ENCODE data around the gene NPC1L1. TPM values are rescaled to one million over a fixed set of nuclear protein-coding genes. Genes with fewer than 3 reads are reported as not detected.

NPC1L1 gene
- total RNA-seq, 2 experiments from 2014 or later: not detected

DNA sequence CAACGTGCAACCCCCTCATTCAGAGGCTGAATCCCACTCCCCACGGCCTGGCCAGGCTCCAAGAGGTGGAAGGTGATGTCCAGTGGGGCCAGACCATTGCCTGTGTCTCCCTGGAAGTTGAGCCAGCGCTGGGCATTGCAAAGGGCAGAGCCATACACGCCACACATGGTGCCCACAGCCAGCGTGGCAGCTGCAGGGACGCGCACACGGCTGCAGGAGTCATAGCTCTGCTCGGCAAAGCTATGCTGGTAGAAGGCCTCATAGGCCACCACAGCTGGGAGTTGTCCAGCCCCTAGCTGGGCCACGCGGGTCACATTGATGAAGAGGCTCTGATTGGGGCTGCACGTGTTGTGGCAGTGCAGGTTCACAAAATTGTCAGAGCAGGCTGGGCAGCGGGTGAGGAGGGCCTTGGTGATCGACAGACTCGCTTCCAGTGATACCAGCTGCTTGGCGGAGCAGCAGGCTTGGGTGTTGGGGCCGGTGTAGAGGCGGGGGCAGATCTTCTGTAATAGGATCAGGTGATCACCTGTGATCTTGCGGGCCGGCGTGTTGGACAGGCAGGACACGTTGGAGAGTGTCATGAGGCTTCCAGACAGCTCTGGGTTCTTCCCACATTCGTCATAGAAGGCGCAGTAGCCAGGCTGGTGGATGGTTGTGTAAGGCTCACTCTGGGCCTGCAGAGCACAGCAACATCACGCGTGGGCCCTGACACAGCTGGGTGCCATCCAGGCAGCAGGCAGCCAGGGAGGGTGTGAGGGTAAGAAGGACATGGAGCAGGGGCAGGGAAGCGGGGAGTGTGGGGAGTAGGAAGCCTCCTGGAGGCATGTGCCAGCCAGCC, 1.2 kb downstream of the NPC1L1 start:
- CTCF ChIA-PET: no interaction called here
- H3K27me3 Mint-ChIP-seq: no peaks in the 10 kb centered on the region
- no peaks in the 10 kb centered on the region for H3K36me3 Mint-ChIP-seq (ENCODE audit: low read depth)
- H3K27ac Mint-ChIP-seq: no peak overlapping the region
- H3K4me3 Mint-ChIP-seq: no peak overlapping the region
- no peak for DNase-seq
- H3K4me1 Mint-ChIP-seq: no peaks in the 10 kb centered on the region
- POLR2A ChIA-PET: no interaction called here
- no peaks in the 10 kb centered on the region for H3K9me3 Mint-ChIP-seq

DNA sequence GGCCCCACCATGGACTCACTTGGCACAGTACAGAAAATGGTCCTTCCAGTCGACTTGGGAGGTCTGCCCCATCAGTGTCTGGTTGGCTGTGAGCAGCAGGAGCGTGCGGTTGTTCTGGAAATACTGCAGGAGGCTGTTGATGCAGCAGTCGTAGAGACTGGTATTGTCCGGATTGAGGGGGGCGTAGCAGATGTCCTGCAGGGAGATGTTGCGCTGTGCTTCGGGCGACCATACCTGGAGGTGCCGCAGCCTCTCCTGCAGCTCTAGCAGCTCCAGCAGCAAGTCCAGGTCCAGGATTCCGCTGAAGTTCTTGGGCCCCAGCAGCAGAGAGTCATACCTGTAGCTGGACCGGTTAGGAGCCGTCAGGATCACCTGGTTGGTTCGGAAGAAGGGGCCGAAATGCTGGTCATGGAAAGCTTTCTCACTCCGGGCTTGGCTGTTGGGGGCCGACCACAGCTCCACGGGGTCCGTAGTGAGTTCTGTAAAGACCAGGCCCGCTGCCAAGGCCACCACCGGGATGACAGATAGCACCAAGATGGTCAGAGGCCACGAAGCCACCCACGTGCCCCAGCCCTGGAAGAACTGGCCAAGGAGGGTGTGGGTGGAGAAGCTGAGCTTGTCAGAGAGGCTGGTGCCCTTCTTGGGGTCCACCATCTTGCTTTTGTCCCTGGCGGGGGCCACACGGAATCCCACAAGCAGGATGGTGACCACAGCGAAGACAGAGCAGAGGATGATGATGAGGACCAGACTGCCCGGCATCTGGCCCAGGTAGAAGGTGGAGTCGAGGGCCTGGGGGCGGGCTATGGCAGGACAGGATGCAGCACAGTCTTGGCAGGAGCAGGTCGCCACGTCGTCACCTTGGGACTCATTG, 2.1 kb downstream of the NPC1L1 start:
- Mint-ChIP-seq H3K36me3 (ENCODE audit: low read depth) (no peaks in the 10 kb centered on the region), H3K27me3 (no peaks in the 10 kb centered on the region), H3K4me1 (no peaks in the 10 kb centered on the region), H3K9me3 (no peaks in the 10 kb centered on the region), H3K27ac (peak overlapping the region; percentile 50), H3K4me3 (no peak overlapping the region)
- ChIA-PET POLR2A (no interaction called here), CTCF (interaction anchor here (0.6 kb wide), 1 partner anchor 167 kb away, joined by 3 read pairs; no protein-coding TSS in a partner anchor)
- DNase-seq: no peak

DNA sequence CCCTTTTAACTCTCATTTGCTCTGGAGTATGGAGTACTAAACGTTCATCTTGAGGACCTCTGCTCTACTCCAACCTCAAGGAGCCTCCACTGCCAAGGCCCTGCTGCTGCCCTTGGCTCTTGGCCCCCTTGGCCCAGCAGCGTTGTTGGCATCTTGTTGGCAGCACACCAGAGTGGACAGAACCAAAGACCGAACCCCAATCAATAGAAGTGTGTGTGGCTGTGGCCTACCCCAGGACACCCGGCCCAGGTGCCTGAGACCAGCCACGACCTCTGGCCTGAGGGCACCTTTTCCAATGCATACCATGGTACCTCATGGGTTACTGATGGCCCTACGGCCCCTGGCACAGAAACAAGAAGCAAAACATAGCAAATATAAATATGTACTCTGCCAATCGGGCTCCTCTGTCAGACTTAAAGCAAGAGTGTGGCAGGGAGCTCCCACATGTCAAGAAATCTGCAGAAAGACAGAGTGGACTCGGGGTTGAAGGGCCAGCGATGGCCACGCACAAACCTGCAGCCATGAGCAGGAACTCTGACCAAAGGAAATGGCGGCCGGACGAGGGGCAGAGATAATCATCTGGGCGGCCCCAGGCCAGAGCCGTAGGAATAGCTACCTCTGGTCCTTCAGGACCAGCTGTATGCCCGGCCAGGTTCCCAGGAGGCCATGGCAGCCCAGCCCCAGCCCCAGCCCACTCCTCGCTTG, 2.9 kb downstream of the NPC1L1 start:
- CTCF ChIA-PET: interaction anchor here (1.1 kb wide), 1 partner anchor 34 kb away, joined by 3 read pairs; no protein-coding TSS in a partner anchor
- no peaks in the 10 kb centered on the region for H3K36me3 Mint-ChIP-seq (ENCODE audit: low read depth)
- no peak overlapping the region for H3K4me3 Mint-ChIP-seq
- DNase-seq: no peak
- no peak overlapping the region for H3K27ac Mint-ChIP-seq
- H3K27me3 Mint-ChIP-seq: no peaks in the 10 kb centered on the region
- H3K4me1 Mint-ChIP-seq: no peaks in the 10 kb centered on the region
- POLR2A ChIA-PET: no interaction called here
- no peaks in the 10 kb centered on the region for H3K9me3 Mint-ChIP-seq

GRCh38 chr7:44537442-44537841, 3.7 kb downstream of the NPC1L1 start:
- H3K27ac Mint-ChIP-seq: no peak overlapping the region

GRCh38 chr7:44536090-44536489, 5.0 kb downstream of the NPC1L1 start:
- DNase-seq: no peak
- Mint-ChIP-seq H3K27ac (no peak overlapping the region), H3K4me1 (peaks cover 2% of the 10 kb centered on the region), H3K4me3 (no peak overlapping the region), H3K36me3 (ENCODE audit: low read depth) (no peaks in the 10 kb centered on the region), H3K9me3 (no peaks in the 10 kb centered on the region), H3K27me3 (no peaks in the 10 kb centered on the region)
- ChIA-PET CTCF (interaction anchor here (1.3 kb wide), 1 partner anchor 9 kb away, joined by 5 read pairs; no protein-coding TSS in a partner anchor), POLR2A (no interaction called here)

More at GRCh38 chr7:44537442-44537841, 3.7 kb downstream of the NPC1L1 start:
- Mint-ChIP-seq H3K4me3 (no peak overlapping the region), H3K36me3 (ENCODE audit: low read depth) (no peaks in the 10 kb centered on the region), H3K27me3 (no peaks in the 10 kb centered on the region), H3K4me1 (no peaks in the 10 kb centered on the region), H3K9me3 (no peaks in the 10 kb centered on the region)
- POLR2A ChIA-PET: no interaction called here
- CTCF ChIA-PET: interaction anchor here (1.1 to 1.3 kb wide), 3 partner anchors 8 to 35 kb away, joined by 3 to 5 read pairs (median 3); no protein-coding TSS in a partner anchor
- DNase-seq: no peak

DNA sequence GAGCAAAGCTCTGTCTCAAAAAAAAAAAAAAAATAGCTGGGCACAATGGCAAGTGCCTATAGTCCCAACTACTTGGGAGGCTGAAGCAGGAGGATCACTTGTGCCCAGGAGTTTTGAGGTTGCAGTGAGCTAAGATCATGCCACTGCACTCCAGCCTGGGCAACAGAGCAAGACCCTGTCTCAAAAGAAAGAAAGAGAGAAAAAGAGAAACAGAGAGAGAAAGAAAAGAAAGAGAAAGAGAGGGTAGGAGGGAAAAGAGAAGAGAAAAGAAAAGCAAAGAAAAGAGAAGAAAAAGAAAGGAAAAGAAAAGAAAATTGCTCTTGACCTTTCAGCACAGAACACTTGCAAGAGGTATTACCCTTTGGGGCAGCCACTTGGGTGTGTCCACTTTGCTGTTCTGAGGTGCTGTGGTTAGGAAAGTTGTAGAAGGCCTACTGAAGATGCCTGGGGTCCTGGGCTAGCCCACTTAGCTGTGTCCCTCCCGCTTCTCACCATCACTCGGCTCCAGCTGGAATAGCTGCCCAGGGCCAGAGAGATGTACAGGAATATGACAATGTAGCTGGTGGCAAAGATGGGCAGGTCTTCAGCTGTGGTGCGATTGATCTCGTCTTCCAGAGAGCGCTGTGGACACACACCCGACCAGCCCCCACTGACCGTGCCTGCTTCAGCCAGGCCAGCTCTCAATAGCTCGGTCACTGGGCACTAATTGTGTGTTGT, 5.6 kb downstream of the NPC1L1 start:
- no peak for DNase-seq
- CTCF ChIA-PET: interaction anchor here (0.6 to 1.6 kb wide), 7 partner anchors 12 to 431 kb away, joined by 3 to 8 read pairs (median 3); no protein-coding TSS in a partner anchor
- Mint-ChIP-seq H3K27me3 (no peaks in the 10 kb centered on the region), H3K4me3 (no peak overlapping the region), H3K4me1 (peaks cover 3% of the 10 kb centered on the region), H3K36me3 (ENCODE audit: low read depth) (no peaks in the 10 kb centered on the region), H3K9me3 (no peaks in the 10 kb centered on the region), H3K27ac (peak overlapping the region; percentile 43)
- POLR2A ChIA-PET: no interaction called here

DNA sequence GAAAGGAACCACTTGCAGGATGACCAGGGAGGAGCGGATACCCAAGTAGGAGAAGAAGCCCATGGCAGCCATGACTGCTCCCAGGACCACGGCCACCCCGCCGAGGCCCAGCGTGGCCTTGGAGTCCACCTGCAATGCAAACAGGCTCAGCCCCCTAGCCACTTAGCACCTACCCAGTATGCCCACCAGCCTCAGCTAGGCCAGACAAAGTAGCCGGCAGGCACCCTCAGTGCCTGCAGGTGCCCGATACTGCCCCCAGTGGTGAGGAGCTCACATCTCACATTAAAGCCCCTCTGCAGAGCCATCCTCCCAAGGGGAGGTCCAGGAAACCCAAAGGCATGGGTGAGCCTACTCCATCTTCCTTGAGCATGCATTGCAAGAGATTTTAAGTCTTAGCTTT, 6.6 kb downstream of the NPC1L1 start:
- no peaks in the 10 kb centered on the region for H3K27me3 Mint-ChIP-seq
- no peaks in the 10 kb centered on the region for H3K36me3 Mint-ChIP-seq (ENCODE audit: low read depth)
- H3K4me3 Mint-ChIP-seq: no peak overlapping the region
- H3K27ac Mint-ChIP-seq: no peak overlapping the region
- CTCF ChIA-PET: interaction anchor here (0.7 to 1.6 kb wide), 12 partner anchors 9 to 296 kb away, joined by 3 to 8 read pairs (median 3); no protein-coding TSS in a partner anchor
- DNase-seq: peak; percentile 53
- H3K9me3 Mint-ChIP-seq: no peaks in the 10 kb centered on the region
- POLR2A ChIA-PET: no interaction called here
- peaks cover 3% of the 10 kb centered on the region for H3K4me1 Mint-ChIP-seq

DNA sequence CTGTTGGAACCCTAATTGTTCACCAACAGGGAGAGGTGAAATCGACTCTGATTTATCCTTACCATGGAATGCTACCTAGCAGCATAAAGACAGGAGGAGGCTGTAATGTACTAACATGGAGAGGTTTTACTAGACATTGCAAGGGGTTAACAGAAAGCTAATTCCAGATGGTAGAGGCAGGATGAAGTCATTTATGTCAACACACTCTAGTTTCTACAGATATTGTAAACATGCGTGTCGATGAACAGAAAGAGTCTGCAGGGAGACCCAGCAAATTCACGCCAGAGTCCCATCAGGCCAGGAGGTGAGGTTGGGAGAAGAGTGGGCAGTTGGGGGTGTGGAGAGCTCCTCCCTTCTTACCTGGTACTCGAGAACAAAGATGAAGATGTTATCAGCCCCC, 7.0 kb downstream of the NPC1L1 start:
- no peak overlapping the region for H3K4me3 Mint-ChIP-seq
- no peaks in the 10 kb centered on the region for H3K27me3 Mint-ChIP-seq
- CTCF ChIA-PET: interaction anchor here (0.7 to 1.6 kb wide), 9 partner anchors 10 to 296 kb away, joined by 3 to 8 read pairs (median 3); no protein-coding TSS in a partner anchor
- POLR2A ChIA-PET: no interaction called here
- H3K27ac Mint-ChIP-seq: no peak overlapping the region
- H3K36me3 Mint-ChIP-seq (ENCODE audit: low read depth): no peaks in the 10 kb centered on the region
- DNase-seq: no peak
- H3K9me3 Mint-ChIP-seq: no peaks in the 10 kb centered on the region
- H3K4me1 Mint-ChIP-seq: peaks cover 3% of the 10 kb centered on the region

- peaks cover under 1% of the 10 kb centered on the region for H3K27me3 Mint-ChIP-seq
- H3K4me3 Mint-ChIP-seq: no peak overlapping the region
- no peak overlapping the region for H3K27ac Mint-ChIP-seq
- ChIA-PET POLR2A (no interaction called here), CTCF (interaction anchor here (0.7 to 1.5 kb wide), 5 partner anchors 10 to 295 kb away, joined by 3 to 5 read pairs (median 3); no protein-coding TSS in a partner anchor)
- no peaks in the 10 kb centered on the region for H3K36me3 Mint-ChIP-seq (ENCODE audit: low read depth)
- no peaks in the 10 kb centered on the region for H3K9me3 Mint-ChIP-seq
- DNase-seq: no peak
- peaks cover 3% of the 10 kb centered on the region for H3K4me1 Mint-ChIP-seq
These were observed 7.7 kb downstream of the NPC1L1 start for GRCh38 chr7:44533301-44534055.

DNA sequence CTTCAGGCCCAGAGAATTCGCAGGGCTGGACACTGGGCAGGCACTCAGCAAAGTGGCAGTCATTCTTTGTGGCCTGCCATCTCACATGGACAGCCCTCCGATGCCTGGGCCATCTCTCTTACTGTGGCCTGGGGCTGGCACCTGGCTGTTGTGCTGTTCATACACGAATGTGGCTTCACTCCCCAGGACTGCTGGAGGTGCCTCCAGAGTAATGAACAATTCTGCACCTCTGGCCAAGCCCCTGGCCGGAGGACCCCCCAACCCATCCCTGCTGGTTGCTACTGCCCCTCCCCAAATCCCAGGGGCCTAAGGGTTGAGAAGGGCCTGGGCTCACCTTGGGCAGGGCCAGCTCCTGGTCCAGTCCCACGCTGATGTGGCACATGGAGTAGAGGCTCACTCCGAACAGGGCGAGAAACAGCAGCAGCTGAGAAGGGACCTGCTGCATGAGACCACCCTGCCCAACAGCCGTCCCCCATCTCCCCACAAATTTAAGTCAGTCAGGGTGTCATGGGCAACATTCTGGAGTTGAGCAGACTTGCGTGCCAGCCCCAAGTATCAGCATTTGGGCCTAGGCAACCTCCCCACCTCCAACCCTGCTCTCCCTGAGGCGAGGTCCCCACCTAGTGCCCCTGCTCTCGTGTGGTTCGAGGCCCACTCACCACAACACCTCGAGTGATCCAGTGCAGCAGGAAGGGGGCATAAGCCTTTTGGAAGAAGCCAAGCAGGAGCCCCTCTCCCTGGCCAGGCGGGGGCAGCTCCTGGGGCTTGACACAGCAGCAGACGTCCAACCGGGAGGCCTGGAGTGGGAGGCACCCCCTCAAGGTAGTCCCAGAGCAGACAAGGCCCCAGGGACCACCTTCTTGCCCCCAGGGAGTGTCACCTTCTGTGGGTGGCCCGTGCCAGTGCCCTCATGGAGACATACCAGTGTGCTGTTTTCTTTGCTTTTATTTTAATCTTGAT, 9.4 kb downstream of the NPC1L1 start:
- DNase-seq: no peak
- Mint-ChIP-seq H3K4me1 (peaks cover 3% of the 10 kb centered on the region), H3K9me3 (no peaks in the 10 kb centered on the region), H3K27ac (no peak overlapping the region), H3K27me3 (peaks cover 1% of the 10 kb centered on the region), H3K4me3 (no peak overlapping the region), H3K36me3 (ENCODE audit: low read depth) (no peaks in the 10 kb centered on the region)
- ChIA-PET CTCF (no interaction called here), POLR2A (no interaction called here)

DNA sequence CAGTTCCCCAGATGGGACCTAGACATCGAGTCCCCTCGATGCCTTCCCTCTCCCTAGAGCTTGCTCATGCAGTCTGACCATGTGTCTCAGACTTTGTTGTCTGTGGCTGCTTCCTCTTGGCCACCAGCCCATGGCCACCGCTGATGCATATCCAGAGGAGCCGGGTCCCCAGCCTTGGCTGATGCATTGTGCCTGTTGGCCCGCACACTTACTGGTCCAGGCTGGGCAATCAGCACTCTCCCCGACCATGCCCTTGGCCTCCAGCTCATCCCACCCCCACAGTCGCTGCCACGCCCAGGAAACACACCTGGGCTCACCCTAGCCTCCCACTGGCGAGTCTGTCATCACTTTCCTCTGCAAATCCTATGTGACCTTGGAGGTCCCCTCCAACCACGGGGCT, 10.1 kb downstream of the NPC1L1 start:
- H3K36me3 Mint-ChIP-seq (ENCODE audit: low read depth): no peaks in the 10 kb centered on the region
- no peak for DNase-seq
- CTCF ChIA-PET: no interaction called here
- H3K27ac Mint-ChIP-seq: no peak overlapping the region
- H3K9me3 Mint-ChIP-seq: no peaks in the 10 kb centered on the region
- H3K4me3 Mint-ChIP-seq: no peak overlapping the region
- H3K27me3 Mint-ChIP-seq: peaks cover 1% of the 10 kb centered on the region
- peaks cover 3% of the 10 kb centered on the region for H3K4me1 Mint-ChIP-seq
- POLR2A ChIA-PET: no interaction called here

All from activated CD4-positive, alpha-beta T cell treated with anti-CD3 and anti-CD28 coated beads, Interleukin-2, amount 10 ng/mL, durations not matched to agents 7 days and 5 days (primary cell).